K562 (cell line): ENCODE measurements around the gene NR1H2. TPM values are rescaled to one million over a fixed set of nuclear protein-coding genes. Genes with fewer than 3 reads are reported as not detected.

Experiments
- CBX8 ChIP-seq: fragments of 200-600 bp; sonication (generic); IDR thresholded peaks from 2 replicates; pipeline ENCODE4 v1.6.1; 2012; ENCODE audit warnings: borderline replicate concordance, mixed run types, low read depth, mild to moderate bottlenecking, moderate library complexity, mixed read lengths, low read length, control low read depth, inconsistent platforms; ENCODE audit not compliant: poor library complexity, severe bottlenecking; ENCODE audit errors: extremely low read depth
- CCNT2 ChIP-seq: IDR thresholded peaks from 2 replicates; pipeline ENCODE4 v1.6.1; 2011; ENCODE audit warnings: borderline replicate concordance, low read depth, mild to moderate bottlenecking, moderate library complexity, mixed read lengths, low read length; ENCODE audit not compliant: insufficient read length; ENCODE audit errors: extremely low read depth
- COPS2 ChIP-seq: fragments of 450-650 bp; conservative IDR thresholded peaks from 2 replicates; pipeline ENCODE4 v1.6.1; 2016; ENCODE audit warnings: mild to moderate bottlenecking, moderate library complexity
- HMGN3 ChIP-seq: IDR thresholded peaks from 2 replicates; pipeline ENCODE4 v1.6.1; 2011; ENCODE audit warnings: borderline replicate concordance, low read depth, mild to moderate bottlenecking, mixed read lengths, low read length; ENCODE audit not compliant: insufficient read length; ENCODE audit errors: extremely low read depth
- JUN ChIP-seq, 2 experiments: sonication (generic) in 1 of 2; formaldehyde crosslinking in 1 of 2; IDR thresholded peaks; 2 replicates each; pipeline versions ENCODE4 v1.6.1 to v1.8.0; 2012 to 2022; ENCODE audit warnings: borderline replicate concordance in 2 of 2, mild to moderate bottlenecking in 2 of 2, improper control_type of control experiment in 1 of 2, low read depth in 1 of 2, low read length in 1 of 2, missing genetic modification reagents in 1 of 2
- KLF6 ChIP-seq: fragments of 250-450 bp; sonication (Bioruptor Pico); IDR thresholded peaks from 2 replicates; pipeline ENCODE4 v1.4.0; 2020; ENCODE audit warnings: mild to moderate bottlenecking, moderate library complexity, borderline replicate concordance
- NCOA4 ChIP-seq: fragments of 450-650 bp; IDR thresholded peaks from 2 replicates; pipeline ENCODE4 v1.6.1; 2018; ENCODE audit warnings: mild to moderate bottlenecking; ENCODE audit not compliant: partially characterized antibody
- SAFB ChIP-seq: fragments of 200-400 bp; formaldehyde crosslinking; IDR thresholded peaks from 2 replicates; pipeline ENCODE4 v1.6.1; 2017; ENCODE audit warnings: low read depth, low read length, borderline replicate concordance
- TAF9B ChIP-seq: fragments of 450-650 bp; IDR thresholded peaks from 2 replicates; pipeline ENCODE4 v1.6.1; 2018; ENCODE audit warnings: mild to moderate bottlenecking; ENCODE audit not compliant: partially characterized antibody
- ZNF174 ChIP-seq: fragments of 250-450 bp; sonication (Bioruptor Pico); IDR thresholded peaks from 2 replicates; pipeline ENCODE4 v1.4.0; 2020; ENCODE audit warnings: mild to moderate bottlenecking
- ZNF766 ChIP-seq: fragments of 200-800 bp; sonication (Bioruptor generic); conservative IDR thresholded peaks from 2 replicates; pipeline ENCODE4 v1.6.1; 2016; ENCODE audit warnings: missing genetic modification characterization, missing compliant biosample characterization
- polyA plus RNA-seq, 8 experiments: library from polyadenylated mRNA; depleted of rRNA in 4 of 8; stranded (reverse) in 5 of 8; unstranded in 3 of 8; fragments of >200 nt; fragmentation: Nextera tagmentation in 2 of 8; fragmentation: Illumina TruSeq in 1 of 8; extraction: Ambion mirVana in 2 of 8; extraction: Trizol in 1 of 8; gene quantifications; 2 replicates each; pipeline versions ENCODE4 v1.2.1 to v1.2.3, GENCODE V29; 2011 to 2014; ENCODE audit warnings: inconsistent platforms in 1 of 8, missing spikeins in 1 of 8
- total RNA-seq, 7 experiments: library from RNA; depleted of rRNA in 6 of 7; stranded (reverse); fragments of >200 nt in 6 of 7; fragmentation: Illumina TruSeq in 2 of 7; extraction: Trizol in 2 of 7; gene quantifications; 2 replicates each; pipeline versions ENCODE4 v1.2.1 to v1.2.3, GENCODE V29; 2011 to 2021; ENCODE audit warnings: low replicate concordance in 1 of 7
- TF ChIP-seq, protein P1 (sequence below): fragments of 450-650 bp; IDR thresholded peaks from 2 replicates; pipeline ENCODE4 v1.6.1; 2018; ENCODE audit not compliant: partially characterized antibody
- TF ChIP-seq, protein P2 (sequence below): fragments of 250-450 bp; sonication (Bioruptor Pico); IDR thresholded peaks from 2 replicates; pipeline ENCODE4 v1.5.0; 2021; ENCODE audit warnings: mild to moderate bottlenecking, moderate library complexity
- TF ChIP-seq, protein P3 (sequence below): fragments of 250-450 bp; sonication (Bioruptor Pico); IDR thresholded peaks from 2 replicates; pipeline ENCODE4 v1.9.0; 2021; ENCODE audit warnings: mild to moderate bottlenecking, inconsistent platforms

NR1H2 gene
- total and polyA plus RNA-seq, 9 of the 15 experiments (the other 6 are each of a cell fraction or from before 2014, with no cell fraction given), result 0.11 to 73.8 (median 24.0) TPM

DNA sequence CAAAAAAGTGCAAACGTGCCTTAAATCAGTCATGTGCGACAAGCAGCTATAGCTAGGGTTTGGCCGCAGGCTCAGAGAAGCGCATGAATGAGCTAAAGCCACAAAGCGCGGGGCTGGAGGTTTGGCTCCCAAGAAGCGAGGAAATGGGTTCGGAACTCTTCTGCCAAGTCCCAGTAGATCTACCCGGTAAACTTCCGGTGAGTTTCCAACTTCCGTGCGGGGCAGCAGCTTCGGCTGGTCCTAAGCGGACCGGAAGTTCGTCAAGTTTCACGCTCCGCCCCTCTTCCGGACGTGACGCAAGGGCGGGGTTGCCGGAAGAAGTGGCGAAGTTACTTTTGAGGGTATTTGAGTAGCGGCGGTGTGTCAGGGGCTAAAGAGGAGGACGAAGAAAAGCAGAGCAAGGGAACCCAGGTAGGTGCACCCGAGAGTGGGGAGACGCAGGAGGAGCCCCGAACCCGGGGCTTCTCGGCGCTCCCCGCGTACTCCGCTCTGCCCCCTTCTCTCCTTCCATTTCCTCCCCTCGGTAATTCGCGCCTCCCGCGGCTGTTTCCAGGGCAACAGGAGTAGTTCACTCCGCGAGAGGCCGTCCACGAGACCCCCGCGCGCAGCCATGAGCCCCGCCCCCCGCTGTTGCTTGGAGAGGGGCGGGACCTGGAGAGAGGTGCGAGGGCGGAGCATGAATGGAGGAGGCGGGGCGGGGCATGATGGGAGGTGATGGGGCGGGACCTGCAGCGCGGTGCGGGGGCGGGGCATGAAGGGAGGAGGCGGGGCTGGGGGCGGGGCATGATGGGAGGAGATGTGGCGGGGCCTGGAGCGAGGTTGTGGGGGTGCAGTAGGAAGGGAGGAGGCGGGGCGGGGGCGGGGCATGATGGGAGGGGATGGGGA is at the start of gene NR1H2 (continued):
- no peak for TF ChIP-seq HMGN3
- TF ChIP-seq, protein P1, sequence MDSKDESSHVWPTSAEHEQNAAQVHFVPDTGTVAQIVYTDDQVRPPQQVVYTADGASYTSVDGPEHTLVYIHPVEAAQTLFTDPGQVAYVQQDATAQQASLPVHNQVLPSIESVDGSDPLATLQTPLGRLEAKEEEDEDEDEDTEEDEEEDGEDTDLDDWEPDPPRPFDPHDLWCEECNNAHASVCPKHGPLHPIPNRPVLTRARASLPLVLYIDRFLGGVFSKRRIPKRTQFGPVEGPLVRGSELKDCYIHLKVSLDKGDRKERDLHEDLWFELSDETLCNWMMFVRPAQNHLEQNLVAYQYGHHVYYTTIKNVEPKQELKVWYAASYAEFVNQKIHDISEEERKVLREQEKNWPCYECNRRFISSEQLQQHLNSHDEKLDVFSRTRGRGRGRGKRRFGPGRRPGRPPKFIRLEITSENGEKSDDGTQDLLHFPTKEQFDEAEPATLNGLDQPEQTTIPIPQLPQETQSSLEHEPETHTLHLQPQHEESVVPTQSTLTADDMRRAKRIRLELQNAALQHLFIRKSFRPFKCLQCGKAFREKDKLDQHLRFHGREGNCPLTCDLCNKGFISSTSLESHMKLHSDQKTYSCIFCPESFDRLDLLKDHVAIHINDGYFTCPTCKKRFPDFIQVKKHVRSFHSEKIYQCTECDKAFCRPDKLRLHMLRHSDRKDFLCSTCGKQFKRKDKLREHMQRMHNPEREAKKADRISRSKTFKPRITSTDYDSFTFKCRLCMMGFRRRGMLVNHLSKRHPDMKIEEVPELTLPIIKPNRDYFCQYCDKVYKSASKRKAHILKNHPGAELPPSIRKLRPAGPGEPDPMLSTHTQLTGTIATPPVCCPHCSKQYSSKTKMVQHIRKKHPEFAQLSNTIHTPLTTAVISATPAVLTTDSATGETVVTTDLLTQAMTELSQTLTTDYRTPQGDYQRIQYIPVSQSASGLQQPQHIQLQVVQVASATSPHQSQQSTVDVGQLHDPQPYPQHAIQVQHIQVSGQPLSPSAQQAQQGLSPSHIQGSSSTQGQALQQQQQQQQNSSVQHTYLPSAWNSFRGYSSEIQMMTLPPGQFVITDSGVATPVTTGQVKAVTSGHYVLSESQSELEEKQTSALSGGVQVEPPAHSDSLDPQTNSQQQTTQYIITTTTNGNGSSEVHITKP, result peak; percentile 93
- 0 out of 2 replicates have a peak, but pooled peaks have one; percentile 27 for TF ChIP-seq SAFB
- TF ChIP-seq JUN (IDR thresholded peaks at IDR 0.05; ENCODE audit: borderline replicate concordance, low read depth, low read length), result peak; percentile 49; the same call in 1 of the 2 replicates
- no peak for TF ChIP-seq JUN (CRISPR knock-in tag; IDR thresholded peaks at IDR 0.05; ENCODE audit: borderline replicate concordance)
- peak; percentile 16 for TF ChIP-seq CCNT2
- TF ChIP-seq, protein P2, sequence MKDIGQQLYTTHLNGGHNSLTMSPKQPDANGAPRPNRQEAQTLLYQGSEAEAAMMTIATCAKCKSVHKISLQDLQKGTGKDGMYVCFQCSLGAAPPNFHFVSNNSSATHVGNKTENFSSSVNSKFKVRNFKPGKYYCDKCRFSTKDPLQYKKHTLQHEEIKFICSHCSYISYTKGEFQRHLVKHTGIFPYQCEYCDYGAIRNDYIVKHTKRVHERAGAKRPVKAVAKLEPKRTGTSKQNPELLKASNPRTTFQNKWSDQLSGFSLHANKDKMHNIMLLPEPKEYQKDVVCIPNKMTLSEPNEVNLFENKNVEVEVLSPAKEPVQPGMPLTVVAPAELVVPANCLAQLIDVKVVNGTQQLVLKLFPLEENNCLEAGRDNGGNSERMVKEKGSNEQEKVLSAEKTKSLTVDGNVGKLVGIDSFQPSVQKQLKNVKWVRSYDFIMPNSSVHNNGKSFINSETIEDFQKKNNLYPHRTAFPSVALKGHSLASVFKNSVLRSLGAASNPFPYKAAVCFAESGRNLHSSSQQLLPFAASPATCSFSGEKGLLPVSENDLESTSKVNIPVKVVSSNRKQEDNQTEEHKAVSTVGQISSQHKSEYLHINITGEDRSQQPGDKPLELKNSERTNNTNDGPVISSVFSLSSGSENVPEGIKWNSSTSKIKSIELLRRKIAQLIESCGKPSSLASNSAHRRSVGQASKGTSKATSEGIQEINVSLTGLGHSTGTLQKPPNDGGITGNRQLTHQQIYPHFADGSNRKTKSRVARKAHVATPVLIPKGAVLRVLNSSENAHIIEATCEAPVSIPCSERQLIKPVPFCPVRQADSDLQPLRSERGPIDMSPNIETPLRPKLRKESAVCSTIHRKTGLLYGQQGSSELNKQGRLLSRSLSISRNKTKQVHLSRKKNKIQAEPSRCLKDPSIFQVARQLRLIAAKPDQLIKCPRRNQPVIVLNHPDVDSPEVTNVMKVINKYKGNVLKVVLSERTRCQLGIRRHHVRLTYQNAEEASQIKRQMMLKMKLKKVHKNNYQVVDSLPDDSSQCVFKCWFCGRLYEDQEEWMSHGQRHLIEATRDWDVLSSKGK (CRISPR knock-in tag), result no peak
- TF ChIP-seq, protein P3, sequence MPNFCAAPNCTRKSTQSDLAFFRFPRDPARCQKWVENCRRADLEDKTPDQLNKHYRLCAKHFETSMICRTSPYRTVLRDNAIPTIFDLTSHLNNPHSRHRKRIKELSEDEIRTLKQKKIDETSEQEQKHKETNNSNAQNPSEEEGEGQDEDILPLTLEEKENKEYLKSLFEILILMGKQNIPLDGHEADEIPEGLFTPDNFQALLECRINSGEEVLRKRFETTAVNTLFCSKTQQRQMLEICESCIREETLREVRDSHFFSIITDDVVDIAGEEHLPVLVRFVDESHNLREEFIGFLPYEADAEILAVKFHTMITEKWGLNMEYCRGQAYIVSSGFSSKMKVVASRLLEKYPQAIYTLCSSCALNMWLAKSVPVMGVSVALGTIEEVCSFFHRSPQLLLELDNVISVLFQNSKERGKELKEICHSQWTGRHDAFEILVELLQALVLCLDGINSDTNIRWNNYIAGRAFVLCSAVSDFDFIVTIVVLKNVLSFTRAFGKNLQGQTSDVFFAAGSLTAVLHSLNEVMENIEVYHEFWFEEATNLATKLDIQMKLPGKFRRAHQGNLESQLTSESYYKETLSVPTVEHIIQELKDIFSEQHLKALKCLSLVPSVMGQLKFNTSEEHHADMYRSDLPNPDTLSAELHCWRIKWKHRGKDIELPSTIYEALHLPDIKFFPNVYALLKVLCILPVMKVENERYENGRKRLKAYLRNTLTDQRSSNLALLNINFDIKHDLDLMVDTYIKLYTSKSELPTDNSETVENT (CRISPR knock-in tag), result peak; percentile 74
- TF ChIP-seq ZNF174 (CRISPR knock-in tag), result no peak
- TF ChIP-seq NCOA4, result no peak
- peak; percentile 80 for TF ChIP-seq ZNF766 (CRISPR knock-in tag)
- TF ChIP-seq TAF9B, result peak; percentile 92
- no peak for TF ChIP-seq CBX8
- TF ChIP-seq COPS2, result no peak
- TF ChIP-seq KLF6 (CRISPR knock-in tag), result 0 out of 2 replicates have a peak, but pooled peaks have one; percentile 44
